ENCODE results near the gene EVI2B. TPM values are rescaled to one million over a fixed set of nuclear protein-coding genes. Genes with fewer than 3 reads are reported as not detected.
"Not testable (repeated sequence)": the region's sequence is repeated elsewhere in the genome, so short reads cannot be mapped to it uniquely, and the experiment has no call there.

The EVI2B gene
- total RNA-seq, 1 experiment from 2014 or later = 1.2 TPM

DNA sequence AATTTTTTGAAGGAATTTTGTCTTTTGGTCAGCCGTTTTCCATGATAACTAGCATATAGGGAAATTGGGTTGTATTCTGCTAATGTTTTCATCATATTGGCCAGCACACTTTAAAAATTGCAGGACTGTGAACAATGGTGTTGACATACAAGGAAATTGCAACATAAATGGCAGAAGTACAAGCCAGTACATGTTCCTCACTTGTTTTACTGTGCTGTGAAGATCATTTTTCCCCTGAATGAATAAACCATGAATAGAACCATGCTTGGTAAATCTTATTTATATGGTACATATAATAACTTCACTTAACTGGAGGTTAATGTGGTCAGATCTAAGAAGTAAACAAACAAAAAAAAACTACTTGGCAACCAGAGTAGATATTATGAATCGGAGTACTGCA, 39.6 kb downstream of the EVI2B start:
- H3K36me3 ChIP-seq = peaks cover 51% of the 10 kb centered on the region
- DNase-seq (ENCODE audit: low read depth in 1 of 2, low spot score in 2 of 2) = no peak
- no peak overlapping the region for H3K27ac ChIP-seq
- no peaks in the 10 kb centered on the region for H3K9me3 ChIP-seq (replicated peaks)
- H3K27me3 ChIP-seq (replicated peaks) = no peaks in the 10 kb centered on the region
- H3K4me3 ChIP-seq = no peak overlapping the region
- peaks cover 22% of the 10 kb centered on the region for H3K4me1 ChIP-seq (replicated peaks)

DNA sequence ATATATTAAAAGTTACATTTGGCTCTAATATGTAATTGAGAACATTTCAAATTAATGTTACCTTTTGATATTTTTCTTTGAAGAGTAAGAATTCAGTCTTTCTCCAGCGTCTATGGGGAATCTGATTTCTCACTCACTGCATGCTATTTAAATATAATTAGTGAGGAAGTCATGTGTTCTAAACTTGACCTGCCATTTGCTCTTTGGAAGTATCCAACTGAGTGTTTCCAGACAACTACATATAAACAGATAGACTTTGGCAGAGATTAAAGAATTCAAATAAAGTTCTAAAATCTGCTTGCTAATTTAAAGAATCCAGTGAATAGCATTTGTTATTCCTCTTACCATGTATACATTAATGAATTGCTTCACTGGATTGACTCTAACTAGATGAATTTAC, 40.3 kb downstream of the EVI2B start:
- H3K27ac ChIP-seq = no peak overlapping the region
- peaks cover 53% of the 10 kb centered on the region for H3K36me3 ChIP-seq
- H3K4me3 ChIP-seq = no peak overlapping the region
- no peaks in the 10 kb centered on the region for H3K27me3 ChIP-seq (replicated peaks)
- H3K4me1 ChIP-seq (replicated peaks) = peaks cover 29% of the 10 kb centered on the region
- H3K9me3 ChIP-seq (replicated peaks) = no peaks in the 10 kb centered on the region
- DNase-seq (ENCODE audit: low read depth in 1 of 2, low spot score in 2 of 2) = no peak

GRCh38 chr17:31272803-31273202, 41.1 kb downstream of the EVI2B start:
- H3K9me3 ChIP-seq (replicated peaks) = no peaks in the 10 kb centered on the region
- H3K4me3 ChIP-seq = no peak overlapping the region
- H3K27ac ChIP-seq = no peak overlapping the region
- H3K4me1 ChIP-seq (replicated peaks) = peaks cover 36% of the 10 kb centered on the region
- DNase-seq (ENCODE audit: low read depth in 1 of 2, low spot score in 2 of 2) = no peak
- H3K27me3 ChIP-seq (replicated peaks) = no peaks in the 10 kb centered on the region
- peaks cover 56% of the 10 kb centered on the region for H3K36me3 ChIP-seq

- no peaks in the 10 kb centered on the region for H3K9me3 ChIP-seq (replicated peaks)
- H3K36me3 ChIP-seq = peaks cover 54% of the 10 kb centered on the region
- peaks cover 40% of the 10 kb centered on the region for H3K4me1 ChIP-seq (replicated peaks)
- no peak for DNase-seq (ENCODE audit: low read depth in 1 of 2, low spot score in 2 of 2)
- no peak overlapping the region for H3K27ac ChIP-seq
- no peak overlapping the region for H3K4me3 ChIP-seq
- H3K27me3 ChIP-seq (replicated peaks) = no peaks in the 10 kb centered on the region
These were observed 41.6 kb downstream of the EVI2B start for GRCh38 chr17:31272236-31272635.

GRCh38 chr17:31269578-31269983, 44.3 kb downstream of the EVI2B start:
- Histone ChIP-seq H3K36me3 (peaks cover 56% of the 10 kb centered on the region), H3K9me3 (replicated peaks) (no peaks in the 10 kb centered on the region), H3K4me1 (replicated peaks) (peaks cover 40% of the 10 kb centered on the region), H3K27me3 (replicated peaks) (no peaks in the 10 kb centered on the region), H3K4me3 (no peak overlapping the region), H3K27ac (peak overlapping the region; percentile 80)
- DNase-seq (ENCODE audit: low read depth in 1 of 2, low spot score in 2 of 2) = peak; percentile 91 to 93

DNA sequence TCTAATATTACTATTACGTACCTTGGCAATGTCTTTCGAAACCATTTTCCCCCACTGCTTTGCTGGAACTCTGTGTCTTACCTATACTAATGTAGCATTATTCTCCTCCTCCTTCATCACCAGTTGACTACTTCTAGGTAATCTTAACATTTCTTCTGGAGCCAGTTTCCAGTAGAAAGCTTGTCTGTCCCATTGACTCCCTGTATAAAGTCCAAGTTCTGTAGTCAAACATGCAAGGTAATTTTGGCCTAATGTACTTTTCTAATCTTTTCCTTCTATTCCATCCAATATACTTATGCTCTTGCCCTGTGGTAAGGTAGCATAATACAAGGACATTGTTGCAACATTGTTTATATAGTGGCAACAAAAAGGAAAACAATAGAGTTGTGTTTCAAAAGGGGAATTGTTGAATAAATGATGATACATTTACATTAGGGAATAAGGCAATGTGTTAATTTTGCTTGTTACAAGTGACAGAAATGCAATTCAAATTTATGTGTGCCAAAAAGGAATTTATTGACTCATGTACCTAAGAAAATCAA, 44.7 kb downstream of the EVI2B start:
- peaks cover 52% of the 10 kb centered on the region for H3K36me3 ChIP-seq
- H3K27me3 ChIP-seq (replicated peaks) = no peaks in the 10 kb centered on the region
- peak overlapping the region; percentile 45 for H3K27ac ChIP-seq
- no peak overlapping the region for H3K4me3 ChIP-seq
- H3K4me1 ChIP-seq (replicated peaks) = peaks cover 35% of the 10 kb centered on the region
- DNase-seq (ENCODE audit: low read depth in 1 of 2, low spot score in 2 of 2) = no peak
- no peaks in the 10 kb centered on the region for H3K9me3 ChIP-seq (replicated peaks)

DNA sequence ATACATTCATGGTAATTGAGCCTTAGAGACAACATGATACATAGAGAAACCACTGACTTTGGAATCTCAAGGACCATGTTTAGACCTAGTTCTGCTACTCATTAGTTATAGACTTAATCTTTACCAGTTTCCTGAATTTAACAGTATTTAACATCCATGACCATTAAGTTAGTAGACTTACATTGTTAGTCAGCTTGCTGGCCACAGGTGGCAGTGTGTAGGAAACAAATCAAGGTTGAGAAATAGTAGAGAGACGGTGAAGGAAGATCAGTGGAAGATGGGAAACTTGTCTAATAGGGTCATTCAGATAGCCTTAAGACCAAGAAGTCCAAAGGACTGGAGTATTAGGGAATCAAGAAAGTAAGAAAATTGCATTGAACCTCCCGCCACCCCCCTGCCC, 47.8 kb downstream of the EVI2B start:
- DNase-seq (ENCODE audit: low read depth in 1 of 2, low spot score in 2 of 2) = no peak
- peaks cover 50% of the 10 kb centered on the region for H3K36me3 ChIP-seq
- H3K27ac ChIP-seq = no peak overlapping the region
- no peaks in the 10 kb centered on the region for H3K9me3 ChIP-seq (replicated peaks)
- H3K27me3 ChIP-seq (replicated peaks) = no peaks in the 10 kb centered on the region
- peaks cover 34% of the 10 kb centered on the region for H3K4me1 ChIP-seq (replicated peaks)
- H3K4me3 ChIP-seq = no peak overlapping the region

DNA sequence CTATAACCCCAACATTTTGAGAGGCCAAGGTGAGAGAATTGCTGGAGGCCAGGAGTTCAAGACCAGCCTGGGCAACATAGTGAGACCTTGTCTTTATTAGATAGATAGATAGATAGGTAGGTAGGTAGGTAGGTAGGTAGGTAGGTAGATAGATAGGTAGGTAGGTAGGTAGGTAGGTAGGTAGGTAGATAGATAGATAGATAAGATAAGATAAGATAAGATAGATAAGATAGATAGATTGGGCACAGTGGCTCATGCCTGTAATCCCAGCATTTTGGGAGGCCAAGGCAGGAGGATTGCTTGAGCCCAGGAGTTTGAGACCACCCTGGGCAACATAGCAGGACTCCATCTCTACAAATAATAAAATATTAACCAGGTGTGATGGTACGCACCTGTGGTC, 50.9 kb downstream of the EVI2B start:
- H3K4me1 ChIP-seq (replicated peaks); DNase-seq (ENCODE audit: low read depth in 1 of 2, low spot score in 2 of 2); H3K27ac ChIP-seq; H3K4me3 ChIP-seq; H3K9me3 ChIP-seq (replicated peaks); H3K27me3 ChIP-seq (replicated peaks): not testable (repeated sequence)
- peaks cover 40% of the 10 kb centered on the region for H3K36me3 ChIP-seq

- Histone ChIP-seq H3K4me3 (no peak overlapping the region), H3K27ac (no peak overlapping the region)
These were observed 52.3 kb downstream of the EVI2B start for GRCh38 chr17:31261601-31262000.

GRCh38 chr17:31260151-31260550, 53.7 kb downstream of the EVI2B start:
- no peak for DNase-seq (ENCODE audit: low read depth in 1 of 2, low spot score in 2 of 2)
- H3K9me3 ChIP-seq (replicated peaks) = no peaks in the 10 kb centered on the region
- no peak overlapping the region for H3K4me3 ChIP-seq
- H3K27ac ChIP-seq = no peak overlapping the region
- peaks cover 26% of the 10 kb centered on the region for H3K36me3 ChIP-seq
- no peaks in the 10 kb centered on the region for H3K27me3 ChIP-seq (replicated peaks)
- no peaks in the 10 kb centered on the region for H3K4me1 ChIP-seq (replicated peaks)

More at GRCh38 chr17:31261601-31262000, 52.3 kb downstream of the EVI2B start:
- H3K9me3 ChIP-seq (replicated peaks) = no peaks in the 10 kb centered on the region
- H3K36me3 ChIP-seq = peaks cover 35% of the 10 kb centered on the region
- H3K4me1 ChIP-seq (replicated peaks) = no peaks in the 10 kb centered on the region
- DNase-seq (ENCODE audit: low read depth in 1 of 2, low spot score in 2 of 2) = no peak
- H3K27me3 ChIP-seq (replicated peaks) = no peaks in the 10 kb centered on the region

DNA sequence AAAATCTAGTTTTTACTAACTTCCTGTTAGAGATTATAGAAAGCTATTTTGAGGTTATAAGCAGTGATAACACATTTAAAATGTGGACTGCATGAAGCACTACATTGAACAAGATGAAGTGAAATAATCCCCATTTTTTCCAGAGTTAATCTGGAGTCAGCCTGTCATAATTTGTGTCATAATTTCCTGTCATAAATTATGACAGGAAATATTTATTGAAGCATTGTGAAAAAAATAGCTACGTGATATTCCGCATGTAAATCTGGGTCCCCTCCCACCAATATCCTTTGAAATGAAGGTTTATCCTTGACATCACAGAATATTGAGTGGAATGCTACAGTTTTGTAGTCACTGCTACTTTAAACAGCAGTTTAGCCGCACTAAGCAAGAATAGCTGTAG, 56.9 kb downstream of the EVI2B start:
- Histone ChIP-seq H3K4me1 (replicated peaks) (no peaks in the 10 kb centered on the region), H3K4me3 (no peak overlapping the region), H3K36me3 (peaks cover 34% of the 10 kb centered on the region), H3K27ac (no peak overlapping the region), H3K9me3 (replicated peaks) (no peaks in the 10 kb centered on the region), H3K27me3 (replicated peaks) (no peaks in the 10 kb centered on the region)
- no peak for DNase-seq (ENCODE audit: low read depth in 1 of 2, low spot score in 2 of 2)

- H3K27me3 ChIP-seq (replicated peaks) = no peaks in the 10 kb centered on the region
- no peak overlapping the region for H3K4me3 ChIP-seq
- H3K36me3 ChIP-seq = peaks cover 38% of the 10 kb centered on the region
- no peak for DNase-seq (ENCODE audit: low read depth in 1 of 2, low spot score in 2 of 2)
- no peaks in the 10 kb centered on the region for H3K9me3 ChIP-seq (replicated peaks)
- H3K4me1 ChIP-seq (replicated peaks) = peaks cover 16% of the 10 kb centered on the region
- H3K27ac ChIP-seq = no peak overlapping the region
These were observed 59.2 kb downstream of the EVI2B start for GRCh38 chr17:31254654-31255053.

Other genes with a start within 250 kb of the EVI2B start
- gene NF1, start 219.1 kb downstream of the EVI2B start, total RNA-seq (2014; rRNA removed; shearing (Covaris generic)) = 22.1 and 30.3 TPM in 2 replicates
- not detected in 2 replicates for gene OMG, start 16.8 kb downstream of the EVI2B start, total RNA-seq (2014; rRNA removed; shearing (Covaris generic))
- 7.6 and 10.7 TPM in 2 replicates for gene EVI2A, start 7.6 kb upstream of the EVI2B start, total RNA-seq (2014; rRNA removed; shearing (Covaris generic))
- 2.5 and 11.7 TPM in 2 replicates for gene RAB11FIP4, start 77.6 kb upstream of the EVI2B start, total RNA-seq (2014; rRNA removed; shearing (Covaris generic))

Measured in SJSA1 (cell line).